DOHH2 (cell line): ENCODE measurements around the gene CDC5L.

Source experiments
- EZH2phosphoT487 ChIP-seq: fragments of 200-600 bp; sonication (generic); IDR thresholded peaks from 2 replicates; pipeline ENCODE4 v1.6.1; 2017; ENCODE audit warnings: borderline replicate concordance, mild to moderate bottlenecking, antibody characterized with exemption, low read length, moderate library complexity, mixed read lengths
- TF ChIP-seq, protein P1 (sequence below): fragments of 200-600 bp; sonication (generic); IDR thresholded peaks from one replicate; pipeline ENCODE4 v1.5.1; 2014; ENCODE audit warnings: antibody characterized with exemption, mild to moderate bottlenecking, low read depth, low read length; ENCODE audit not compliant: poor library complexity, severe bottlenecking

DNA sequence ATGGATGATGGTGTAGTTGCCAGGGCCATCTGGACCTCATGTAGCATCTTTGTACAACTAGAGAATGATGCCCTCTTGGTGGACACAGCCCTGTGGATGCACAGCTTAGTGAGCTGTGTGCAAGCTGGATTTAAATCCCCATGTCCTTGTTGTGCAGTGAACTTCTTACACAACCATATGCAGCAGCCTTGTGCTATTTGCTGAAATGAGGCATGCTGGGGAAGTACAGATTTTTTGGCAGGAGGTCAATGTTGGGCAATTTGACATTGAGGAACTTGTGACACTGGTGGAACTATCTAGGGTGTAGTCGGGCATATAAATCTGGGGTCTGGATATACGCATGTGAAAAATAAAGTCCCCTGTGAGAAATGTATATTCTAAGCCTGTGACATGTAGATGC lies 5.8 kb upstream of the CDC5L start:
- TF ChIP-seq, protein P1, sequence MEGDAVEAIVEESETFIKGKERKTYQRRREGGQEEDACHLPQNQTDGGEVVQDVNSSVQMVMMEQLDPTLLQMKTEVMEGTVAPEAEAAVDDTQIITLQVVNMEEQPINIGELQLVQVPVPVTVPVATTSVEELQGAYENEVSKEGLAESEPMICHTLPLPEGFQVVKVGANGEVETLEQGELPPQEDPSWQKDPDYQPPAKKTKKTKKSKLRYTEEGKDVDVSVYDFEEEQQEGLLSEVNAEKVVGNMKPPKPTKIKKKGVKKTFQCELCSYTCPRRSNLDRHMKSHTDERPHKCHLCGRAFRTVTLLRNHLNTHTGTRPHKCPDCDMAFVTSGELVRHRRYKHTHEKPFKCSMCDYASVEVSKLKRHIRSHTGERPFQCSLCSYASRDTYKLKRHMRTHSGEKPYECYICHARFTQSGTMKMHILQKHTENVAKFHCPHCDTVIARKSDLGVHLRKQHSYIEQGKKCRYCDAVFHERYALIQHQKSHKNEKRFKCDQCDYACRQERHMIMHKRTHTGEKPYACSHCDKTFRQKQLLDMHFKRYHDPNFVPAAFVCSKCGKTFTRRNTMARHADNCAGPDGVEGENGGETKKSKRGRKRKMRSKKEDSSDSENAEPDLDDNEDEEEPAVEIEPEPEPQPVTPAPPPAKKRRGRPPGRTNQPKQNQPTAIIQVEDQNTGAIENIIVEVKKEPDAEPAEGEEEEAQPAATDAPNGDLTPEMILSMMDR, result no peak
- no peak for TF ChIP-seq EZH2phosphoT487
